ENCODE data around the gene CDC42SE2. TPM values are rescaled to one million over a fixed set of nuclear protein-coding genes. Genes with fewer than 3 reads are reported as not detected.

Gene CDC42SE2
- total and polyA plus RNA-seq, 12 donors = 5.1 to 26.7 (median 19.2) TPM

- WGBS, 4 donors = 96% methylated on average over 6 of the region's 6 CpGs
- H3K36me3 ChIP-seq (replicated peaks in 1 of 2) = no peaks in the 10 kb centered on the region
- peaks cover 0 to 21% of the 10 kb centered on the region in 2 donors for H3K4me1 ChIP-seq (replicated peaks in 1 of 2)
- H3K27ac ChIP-seq = no peak overlapping the region
- H3K9me3 ChIP-seq (replicated peaks in 1 of 3) = no peaks in the 10 kb centered on the region
- no peak overlapping the region for H3K4me3 ChIP-seq
- TF ChIP-seq POLR2A (IDR thresholded peaks at IDR 0.05) = no peak
- TF ChIP-seq CTCF (IDR thresholded peaks at IDR 0.05) = no peak
- intact Hi-C loops (cut with DNase I) = no loop called here
- no peaks in the 10 kb centered on the region for H3K27me3 ChIP-seq
- DNase-seq = no peak
These were observed 2.4 kb upstream of the CDC42SE2 start for GRCh38 chr5:131261483-131261882.

- no peaks in the 10 kb centered on the region for H3K36me3 ChIP-seq (replicated peaks in 1 of 2)
- no peaks in the 10 kb centered on the region for H3K9me3 ChIP-seq (replicated peaks in 1 of 3)
- peak overlapping the region in 3 of 4 donors; percentile 56 to 95 (median 65) for H3K4me3 ChIP-seq
- no peak for DNase-seq
- H3K27ac ChIP-seq = peak overlapping the region in 4 of 5 donors; percentile 83 to 93 (median 86)
- intact Hi-C loops (cut with DNase I) = no loop called here
- WGBS, 4 donors = 19 to 23% (median 19%) methylated on average over 10 of the region's 10 CpGs
- no peak for TF ChIP-seq CTCF (IDR thresholded peaks at IDR 0.05)
- TF ChIP-seq POLR2A (IDR thresholded peaks at IDR 0.05) = no peak
- no peaks in the 10 kb centered on the region for H3K27me3 ChIP-seq
- peaks cover 0 to 21% of the 10 kb centered on the region in 2 donors for H3K4me1 ChIP-seq (replicated peaks in 1 of 2)
These were observed 806 bp upstream of the CDC42SE2 start for GRCh38 chr5:131262953-131263541.

GRCh38 chr5:131264451-131265099 is 722 bp downstream of the CDC42SE2 start:
- TF ChIP-seq CTCF (IDR thresholded peaks at IDR 0.05) (no peak), POLR2A (IDR thresholded peaks at IDR 0.05) (no peak)
- peak overlapping the region in 4 of 5 donors; percentile 83 to 93 (median 86) for H3K27ac ChIP-seq
- H3K36me3 ChIP-seq (replicated peaks in 1 of 2) = no peaks in the 10 kb centered on the region
- H3K27me3 ChIP-seq = no peaks in the 10 kb centered on the region
- H3K9me3 ChIP-seq (replicated peaks in 1 of 3) = no peaks in the 10 kb centered on the region
- intact Hi-C loops (cut with DNase I) = no loop called here
- H3K4me3 ChIP-seq = peak overlapping the region; percentile 45 to 95 (median 76)
- WGBS, 4 donors = 0 to 1% (median 1%) methylated on average over 8 to 34 of the region's 34 CpGs
- DNase-seq = peak; percentile 26 to 62 (median 39)
- H3K4me1 ChIP-seq (replicated peaks in 1 of 2) = peaks cover 0 to 21% of the 10 kb centered on the region in 2 donors

- peak overlapping the region in 1 of 4 donors; percentile 65 for H3K4me3 ChIP-seq
- peak overlapping the region in 1 of 5 donors; percentile 87 for H3K27ac ChIP-seq
- no peaks in the 10 kb centered on the region for H3K27me3 ChIP-seq
- 31 to 47% (median 40%) methylated on average over 2 of the region's 2 CpGs for WGBS, 4 donors
- TF ChIP-seq POLR2A (IDR thresholded peaks at IDR 0.05) = no peak
- peak in 5 of 6 experiments; percentile 16 to 41 (median 35) for TF ChIP-seq CTCF (IDR thresholded peaks at IDR 0.05)
- no peaks in the 10 kb centered on the region for H3K36me3 ChIP-seq (replicated peaks in 1 of 2)
- no peak for DNase-seq
- intact Hi-C loops (cut with DNase I) = no loop called here
- no peaks in the 10 kb centered on the region for H3K9me3 ChIP-seq (replicated peaks in 1 of 3)
- peaks cover 0 to 21% of the 10 kb centered on the region in 2 donors for H3K4me1 ChIP-seq (replicated peaks in 1 of 2)
These were observed 1.5 kb downstream of the CDC42SE2 start for GRCh38 chr5:131265311-131265803.

All from adrenal gland (tissue), 12 donors.